ENCODE data around the gene LARP4B.

LARP4B gene

DNA sequence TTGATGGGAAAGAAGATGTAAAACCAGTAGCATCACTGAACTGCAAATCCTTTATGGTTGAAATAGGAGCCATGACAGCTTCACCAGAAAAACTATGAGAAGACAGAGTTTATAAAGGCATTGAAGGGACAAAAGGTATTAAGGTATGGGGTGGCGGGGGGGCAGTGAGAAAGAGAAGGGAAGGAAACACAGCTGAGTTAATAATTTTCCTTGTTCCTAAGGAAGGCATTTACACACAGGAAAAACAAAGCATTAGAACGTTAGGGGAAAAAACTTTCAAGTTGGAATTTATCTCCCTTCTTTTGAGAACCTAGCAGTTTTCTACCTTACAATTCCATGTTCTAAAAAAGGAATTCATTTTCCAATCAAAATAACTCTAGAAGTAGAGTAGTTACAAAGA lies 4.4 kb downstream of the LARP4B start:
- Histone ChIP-seq H3K27me3 (ENCODE audit: control insufficient read depth, low read length) (no peaks in the 10 kb centered on the region), H3K9me3 (ENCODE audit: control insufficient read depth, insufficient read depth, low read length) (no peaks in the 10 kb centered on the region), H3K4me2 (ENCODE audit: low read length) (no peak overlapping the region), H3K4me1 (ENCODE audit: control insufficient read depth, low read length) (peaks cover 37% of the 10 kb centered on the region), H3K79me2 (ENCODE audit: control insufficient read depth, low read length) (peaks cover 90% of the 10 kb centered on the region), H3K27ac (ENCODE audit: low read depth, low read length) (no peak overlapping the region), H3F3A (ENCODE audit: control insufficient read depth, insufficient read depth) (no peaks in the 10 kb centered on the region), H3K4me3 (ENCODE audit: low read length) (no peak overlapping the region), H3K36me3 (ENCODE audit: control insufficient read depth, low read length) (peaks cover 79% of the 10 kb centered on the region), H4K20me1 (ENCODE audit: control insufficient read depth, insufficient read depth, low read depth, low read length) (peaks cover 63% of the 10 kb centered on the region), H3K9me2 (replicated peaks; ENCODE audit: control insufficient read depth, low read length) (no peaks in the 10 kb centered on the region)
- TF ChIP-seq, protein P1, sequence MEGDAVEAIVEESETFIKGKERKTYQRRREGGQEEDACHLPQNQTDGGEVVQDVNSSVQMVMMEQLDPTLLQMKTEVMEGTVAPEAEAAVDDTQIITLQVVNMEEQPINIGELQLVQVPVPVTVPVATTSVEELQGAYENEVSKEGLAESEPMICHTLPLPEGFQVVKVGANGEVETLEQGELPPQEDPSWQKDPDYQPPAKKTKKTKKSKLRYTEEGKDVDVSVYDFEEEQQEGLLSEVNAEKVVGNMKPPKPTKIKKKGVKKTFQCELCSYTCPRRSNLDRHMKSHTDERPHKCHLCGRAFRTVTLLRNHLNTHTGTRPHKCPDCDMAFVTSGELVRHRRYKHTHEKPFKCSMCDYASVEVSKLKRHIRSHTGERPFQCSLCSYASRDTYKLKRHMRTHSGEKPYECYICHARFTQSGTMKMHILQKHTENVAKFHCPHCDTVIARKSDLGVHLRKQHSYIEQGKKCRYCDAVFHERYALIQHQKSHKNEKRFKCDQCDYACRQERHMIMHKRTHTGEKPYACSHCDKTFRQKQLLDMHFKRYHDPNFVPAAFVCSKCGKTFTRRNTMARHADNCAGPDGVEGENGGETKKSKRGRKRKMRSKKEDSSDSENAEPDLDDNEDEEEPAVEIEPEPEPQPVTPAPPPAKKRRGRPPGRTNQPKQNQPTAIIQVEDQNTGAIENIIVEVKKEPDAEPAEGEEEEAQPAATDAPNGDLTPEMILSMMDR (IDR thresholded peaks at IDR 0.05; ENCODE audit: low read depth, low read length, poor library complexity, severe bottlenecking) = no peak

DNA sequence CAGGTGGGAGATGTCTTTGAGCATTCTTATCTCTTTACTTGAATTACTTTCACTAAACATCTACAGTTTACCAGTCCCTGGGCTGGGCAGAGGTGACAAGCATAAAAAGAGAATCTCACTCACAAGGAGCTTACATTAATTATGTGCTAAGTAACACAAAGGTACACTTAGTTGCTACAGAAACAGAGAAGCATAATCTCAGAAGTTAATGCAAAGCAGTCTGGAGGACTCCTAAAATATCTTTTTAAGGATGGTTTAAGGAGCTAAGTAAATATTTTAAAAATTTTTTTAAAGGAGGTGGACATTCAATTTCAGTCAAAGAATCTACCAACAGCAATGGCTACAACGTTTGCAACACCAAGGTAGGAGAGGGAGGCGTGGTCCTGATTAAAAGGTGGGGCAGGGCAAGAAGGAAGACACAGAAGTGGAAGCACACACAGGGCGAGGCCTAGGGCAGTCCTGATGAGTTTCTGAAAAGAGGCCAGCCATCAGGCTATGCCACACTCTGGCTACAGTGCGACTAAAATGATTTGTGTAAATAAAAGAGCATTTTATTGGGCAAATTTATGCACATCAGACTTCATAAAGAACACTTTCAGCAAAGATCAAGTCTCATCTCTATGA lies 5.3 kb downstream of the LARP4B start:
- no peaks in the 10 kb centered on the region for H3K9me3 ChIP-seq (ENCODE audit: control insufficient read depth, insufficient read depth, low read length)
- H3F3A ChIP-seq (ENCODE audit: control insufficient read depth, insufficient read depth) = no peaks in the 10 kb centered on the region
- no peak overlapping the region for H3K4me2 ChIP-seq (ENCODE audit: low read length)
- no peaks in the 10 kb centered on the region for H3K27me3 ChIP-seq (ENCODE audit: control insufficient read depth, low read length)
- H3K4me1 ChIP-seq (ENCODE audit: control insufficient read depth, low read length) = peaks cover 37% of the 10 kb centered on the region
- H3K79me2 ChIP-seq (ENCODE audit: control insufficient read depth, low read length) = peaks cover 100% of the 10 kb centered on the region
- no peaks in the 10 kb centered on the region for H3K9me2 ChIP-seq (replicated peaks; ENCODE audit: control insufficient read depth, low read length)
- H3K36me3 ChIP-seq (ENCODE audit: control insufficient read depth, low read length) = peaks cover 88% of the 10 kb centered on the region
- H3K27ac ChIP-seq (ENCODE audit: low read depth, low read length) = no peak overlapping the region
- peaks cover 72% of the 10 kb centered on the region for H4K20me1 ChIP-seq (ENCODE audit: control insufficient read depth, insufficient read depth, low read depth, low read length)
- TF ChIP-seq EZH2phosphoT487 (IDR thresholded peaks at IDR 0.05; ENCODE audit: borderline replicate concordance, low read length) = no peak
- TF ChIP-seq, protein P1 (IDR thresholded peaks at IDR 0.05; ENCODE audit: low read depth, low read length, poor library complexity, severe bottlenecking) = no peak
- H3K4me3 ChIP-seq (ENCODE audit: low read length) = no peak overlapping the region

DNA sequence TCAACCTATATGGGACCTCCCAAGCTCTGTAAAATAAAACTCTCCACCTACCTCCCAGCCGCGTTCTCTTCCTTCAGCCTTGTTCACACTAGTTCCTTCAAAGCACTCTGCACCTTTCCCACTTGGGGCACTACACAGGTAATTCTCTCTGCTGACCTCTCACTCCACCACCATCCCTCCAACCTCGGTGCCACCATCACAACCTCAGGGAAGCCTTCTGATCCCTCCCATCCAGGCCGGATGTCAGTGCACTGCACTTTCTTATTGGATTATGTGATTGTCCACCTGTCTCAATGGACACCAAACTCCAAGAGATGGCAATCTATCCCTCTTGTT lies 7.0 kb downstream of the LARP4B start:
- Histone ChIP-seq H3K4me3 (ENCODE audit: low read length) (no peak overlapping the region), H3K9me3 (ENCODE audit: control insufficient read depth, insufficient read depth, low read length) (no peaks in the 10 kb centered on the region), H3F3A (ENCODE audit: control insufficient read depth, insufficient read depth) (peaks cover 7% of the 10 kb centered on the region), H3K79me2 (ENCODE audit: control insufficient read depth, low read length) (peaks cover 100% of the 10 kb centered on the region), H3K4me1 (ENCODE audit: control insufficient read depth, low read length) (peaks cover 32% of the 10 kb centered on the region), H3K4me2 (ENCODE audit: low read length) (no peak overlapping the region), H4K20me1 (ENCODE audit: control insufficient read depth, insufficient read depth, low read depth, low read length) (peaks cover 71% of the 10 kb centered on the region), H3K27ac (ENCODE audit: low read depth, low read length) (no peak overlapping the region), H3K36me3 (ENCODE audit: control insufficient read depth, low read length) (peaks cover 88% of the 10 kb centered on the region), H3K9me2 (replicated peaks; ENCODE audit: control insufficient read depth, low read length) (no peaks in the 10 kb centered on the region), H3K27me3 (ENCODE audit: control insufficient read depth, low read length) (no peaks in the 10 kb centered on the region)
- TF ChIP-seq, protein P1 (IDR thresholded peaks at IDR 0.05; ENCODE audit: low read depth, low read length, poor library complexity, severe bottlenecking) = peak; percentile 20
- no peak for TF ChIP-seq EZH2phosphoT487 (IDR thresholded peaks at IDR 0.05; ENCODE audit: borderline replicate concordance, low read length)

Data from DOHH2 (cell line).